H9 (cell line): ENCODE data around the gene SCAF4. TPM values are rescaled to one million over a fixed set of nuclear protein-coding genes. Genes with fewer than 3 reads are reported as not detected.

Experiments used
- DNase-seq: peaks from one replicate; pipeline ENCODE4 v3.0.0-alpha.2; 2017
- H2AFZ ChIP-seq: one replicate; pipeline ENCODE4 v1.6.1; 2013; ENCODE audit warnings: mild to moderate bottlenecking, low read length, control low read depth, moderate library complexity
- H2AK5ac ChIP-seq: 2 replicates; pipeline ENCODE4 v1.6.1; 2013; ENCODE audit warnings: low read length, control low read depth, mixed read lengths; ENCODE audit not compliant: insufficient read length
- H2BK120ac ChIP-seq: one replicate; pipeline ENCODE4 v1.6.1; 2013; ENCODE audit warnings: low read depth, mild to moderate bottlenecking, low read length, control low read depth, inconsistent platforms; ENCODE audit not compliant: poor library complexity, severe bottlenecking
- H2BK12ac ChIP-seq: 2 replicates; pipeline ENCODE4 v1.6.1; 2013; ENCODE audit warnings: low read length, control low read depth, mixed read lengths, low read depth; ENCODE audit not compliant: insufficient read length
- H2BK15ac ChIP-seq: 2 replicates; pipeline ENCODE4 v1.6.1; 2013; ENCODE audit warnings: low read depth, low read length, control low read depth
- H2BK20ac ChIP-seq: one replicate; pipeline ENCODE4 v1.6.1; 2013; ENCODE audit warnings: low read depth, mild to moderate bottlenecking, low read length, control low read depth, inconsistent platforms; ENCODE audit not compliant: poor library complexity, severe bottlenecking
- H2BK5ac ChIP-seq: 2 replicates; pipeline ENCODE4 v1.6.1; 2013; ENCODE audit warnings: low read length, control low read depth, mixed read lengths; ENCODE audit not compliant: insufficient read length
- H3K14ac ChIP-seq: 2 replicates; pipeline ENCODE4 v1.6.1; 2013; ENCODE audit warnings: low read length, control low read depth; ENCODE audit not compliant: insufficient read depth
- H3K18ac ChIP-seq: 2 replicates; pipeline ENCODE4 v1.6.1; 2013; ENCODE audit warnings: low read depth, mild to moderate bottlenecking, mixed read lengths, low read length, control low read depth; ENCODE audit not compliant: insufficient read length
- H3K23ac ChIP-seq: 2 replicates; pipeline ENCODE4 v1.6.1; 2013; ENCODE audit warnings: low read length, control low read depth, mixed read lengths, low read depth; ENCODE audit not compliant: insufficient read length
- H3K23me2 ChIP-seq: 2 replicates; pipeline ENCODE4 v1.6.1; 2013; ENCODE audit warnings: low read depth, mild to moderate bottlenecking, mixed read lengths, low read length, control low read depth; ENCODE audit not compliant: insufficient read length, poor library complexity, severe bottlenecking
- H3K27ac ChIP-seq: 2 replicates; pipeline ENCODE4 v1.5.1; 2013; ENCODE audit warnings: low read length, control low read depth, mixed read lengths, low read depth; ENCODE audit not compliant: insufficient read length
- H3K27me3 ChIP-seq: 2 replicates; pipeline ENCODE4 v1.6.1; 2013; ENCODE audit warnings: low read length, control low read depth, inconsistent platforms; ENCODE audit not compliant: insufficient read depth
- H3K4ac ChIP-seq: 2 replicates; pipeline ENCODE4 v1.6.1; 2013; ENCODE audit warnings: low read depth, mild to moderate bottlenecking, control low read depth, inconsistent platforms, low read length, moderate library complexity
- H3K4me1 ChIP-seq: 2 replicates; pipeline ENCODE4 v1.6.1; 2013; ENCODE audit warnings: low read length, control low read depth, inconsistent platforms; ENCODE audit not compliant: insufficient read depth
- H3K4me2 ChIP-seq: 2 replicates; pipeline ENCODE4 v1.6.1; 2013; ENCODE audit warnings: low read length, control low read depth, mixed read lengths; ENCODE audit not compliant: insufficient read length, insufficient read depth
- H3K56ac ChIP-seq: 2 replicates; pipeline ENCODE4 v1.6.1; 2013; ENCODE audit warnings: low read depth, mild to moderate bottlenecking, mixed read lengths, low read length, control low read depth; ENCODE audit not compliant: insufficient read length
- H3K79me1 ChIP-seq: 2 replicates; pipeline ENCODE4 v1.6.1; 2013; ENCODE audit warnings: low read depth, mild to moderate bottlenecking, moderate library complexity, low read length, control low read depth, inconsistent platforms; ENCODE audit not compliant: insufficient read depth, poor library complexity, severe bottlenecking
- H3K79me2 ChIP-seq: 2 replicates; pipeline ENCODE4 v1.6.1; 2013; ENCODE audit warnings: low read length, control low read depth, inconsistent platforms; ENCODE audit not compliant: insufficient read depth
- H3K9ac ChIP-seq: 2 replicates; pipeline ENCODE4 v1.6.1; 2013; ENCODE audit warnings: low read length, control low read depth, mixed read lengths; ENCODE audit not compliant: insufficient read length; ENCODE audit errors: extremely low read depth
- H3K9me3 ChIP-seq: one replicate; pipeline ENCODE4 v1.6.1; 2013; ENCODE audit warnings: low read depth, low read length, inconsistent platforms; ENCODE audit not compliant: control insufficient read depth
- H3T11ph ChIP-seq: one replicate; pipeline ENCODE4 v1.6.1; 2013; ENCODE audit warnings: mild to moderate bottlenecking, low read length, control low read depth, inconsistent platforms
- H4K20me1 ChIP-seq: one replicate; pipeline ENCODE4 v1.6.1; 2013; ENCODE audit not compliant: control insufficient read depth, insufficient read length, insufficient read depth
- H4K5ac ChIP-seq: 2 replicates; pipeline ENCODE4 v1.6.1; 2013; ENCODE audit warnings: low read depth, mild to moderate bottlenecking, mixed read lengths, low read length, control low read depth; ENCODE audit not compliant: insufficient read length
- H4K8ac ChIP-seq: replicated peaks from 2 replicates; pipeline ENCODE4 v1.6.1; 2013; ENCODE audit warnings: low read length, control low read depth, mixed read lengths, low read depth; ENCODE audit not compliant: insufficient read length
- H4K91ac ChIP-seq: 2 replicates; pipeline ENCODE4 v1.6.1; 2013; ENCODE audit warnings: low read depth, mild to moderate bottlenecking, moderate library complexity, mixed read lengths, low read length, control low read depth; ENCODE audit not compliant: insufficient read length
- H3K27ac Mint-ChIP-seq, 3 experiments: 2 replicates in 2 of 3; 3 replicates in 1 of 3; pipeline ENCODE4 v1.8.0; 2020 to 2021; ENCODE audit warnings: mixed read lengths in 3 of 3, mild to moderate bottlenecking in 1 of 3, moderate library complexity in 1 of 3
- H3K27me3 Mint-ChIP-seq: 2 replicates; pipeline ENCODE4 v1.8.0; 2021; ENCODE audit warnings: low read depth, mild to moderate bottlenecking, moderate library complexity, mixed read lengths
- H3K36me3 Mint-ChIP-seq, 3 experiments: 2 replicates in 2 of 3; 3 replicates in 1 of 3; pipeline ENCODE4 v1.8.0; 2020 to 2021; ENCODE audit warnings: low read depth in 3 of 3, mixed read lengths in 3 of 3; ENCODE audit not compliant: insufficient read depth in 1 of 3
- H3K4me1 Mint-ChIP-seq, 2 experiments: 2 replicates each; pipeline ENCODE4 v1.8.0; 2020; ENCODE audit warnings: mixed read lengths in 2 of 2
- H3K4me3 Mint-ChIP-seq, 2 experiments: 2 replicates in 1 of 2; 3 replicates in 1 of 2; pipeline ENCODE4 v1.8.0; 2020 to 2021; ENCODE audit warnings: mild to moderate bottlenecking in 2 of 2, mixed read lengths in 2 of 2, moderate library complexity in 1 of 2
- H3K9me3 Mint-ChIP-seq, 2 experiments: 2 replicates in 1 of 2; 3 replicates in 1 of 2; pipeline ENCODE4 v1.8.0; 2020; ENCODE audit warnings: mild to moderate bottlenecking in 2 of 2, mixed read lengths in 2 of 2, moderate library complexity in 1 of 2
- WGBS: extraction: QIAGEN DNeasy Blood & Tissue Kit; methylation state at CpG from one replicate; pipeline ENCODE4 v1.1.7; 2013; ENCODE audit warnings: missing lambda C conversion rate, low lambda C conversion rate, mixed read lengths; ENCODE audit not compliant: insufficient read length; ENCODE audit errors: extremely low coverage; 5-methylcytosine and 5-hydroxymethylcytosine counted together
- total RNA-seq: library from RNA; stranded (reverse); gene quantifications from 2 replicates; pipeline ENCODE4 v1.2.1, GENCODE V29; 2021
- TF ChIP-seq, protein P1 (sequence below): fragments of 200-600 bp; sonication (generic); conservative IDR thresholded peaks from 3 replicates; pipeline ENCODE4 v1.8.0; 2021; ENCODE audit warnings: antibody characterized with exemption, mild to moderate bottlenecking

Gene SCAF4
- total RNA-seq, 1 experiment from 2014 or later, result 76.8 TPM

GRCh38 chr21:31658053-31658452 lies 73.9 kb downstream of the SCAF4 start:
- peaks cover 14% of the 10 kb centered on the region; the same call in 1 of the 2 replicates for H3K79me2 ChIP-seq
- no peaks in the 10 kb centered on the region for H3K27me3 ChIP-seq
- no peak overlapping the region for H3K14ac ChIP-seq
- Mint-ChIP-seq H3K4me1 (peaks cover 21 to 22% of the 10 kb centered on the region in 2 experiments), H3K4me3 (no peak overlapping the region), H3K27me3 (peaks cover 2% of the 10 kb centered on the region; the same call in 1 of the 2 replicates), H3K27ac (no peak overlapping the region), H3K9me3 (peaks cover 0 to 3% of the 10 kb centered on the region in 2 experiments; a peak in 1 of 5 replicates), H3K36me3 (peaks cover 19 to 26% (median 23%) of the 10 kb centered on the region in 3 experiments)
- H4K8ac ChIP-seq, result no peak overlapping the region
- no peak overlapping the region for H3K9ac ChIP-seq
- H3K18ac ChIP-seq, result no peak overlapping the region
- H4K91ac ChIP-seq, result no peak overlapping the region
- H3K56ac ChIP-seq, result no peak overlapping the region
- no peak overlapping the region for H2BK20ac ChIP-seq
- no peak overlapping the region for H3K4me2 ChIP-seq
- H3K23ac ChIP-seq, result no peak overlapping the region
- H3K4ac ChIP-seq, result no peak overlapping the region
- TF ChIP-seq, protein P1, sequence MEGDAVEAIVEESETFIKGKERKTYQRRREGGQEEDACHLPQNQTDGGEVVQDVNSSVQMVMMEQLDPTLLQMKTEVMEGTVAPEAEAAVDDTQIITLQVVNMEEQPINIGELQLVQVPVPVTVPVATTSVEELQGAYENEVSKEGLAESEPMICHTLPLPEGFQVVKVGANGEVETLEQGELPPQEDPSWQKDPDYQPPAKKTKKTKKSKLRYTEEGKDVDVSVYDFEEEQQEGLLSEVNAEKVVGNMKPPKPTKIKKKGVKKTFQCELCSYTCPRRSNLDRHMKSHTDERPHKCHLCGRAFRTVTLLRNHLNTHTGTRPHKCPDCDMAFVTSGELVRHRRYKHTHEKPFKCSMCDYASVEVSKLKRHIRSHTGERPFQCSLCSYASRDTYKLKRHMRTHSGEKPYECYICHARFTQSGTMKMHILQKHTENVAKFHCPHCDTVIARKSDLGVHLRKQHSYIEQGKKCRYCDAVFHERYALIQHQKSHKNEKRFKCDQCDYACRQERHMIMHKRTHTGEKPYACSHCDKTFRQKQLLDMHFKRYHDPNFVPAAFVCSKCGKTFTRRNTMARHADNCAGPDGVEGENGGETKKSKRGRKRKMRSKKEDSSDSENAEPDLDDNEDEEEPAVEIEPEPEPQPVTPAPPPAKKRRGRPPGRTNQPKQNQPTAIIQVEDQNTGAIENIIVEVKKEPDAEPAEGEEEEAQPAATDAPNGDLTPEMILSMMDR, result no peak
- H3K4me1 ChIP-seq, result no peaks in the 10 kb centered on the region
- 100% methylated on average over 1 of the region's 9 CpGs for WGBS
- H2BK15ac ChIP-seq, result no peak overlapping the region
- no peak overlapping the region for H2BK12ac ChIP-seq
- H3K9me3 ChIP-seq, result no peaks in the 10 kb centered on the region
- H4K20me1 ChIP-seq, result no peaks in the 10 kb centered on the region
- no peak overlapping the region for H2AFZ ChIP-seq
- H2AK5ac ChIP-seq, result no peak overlapping the region
- H2BK5ac ChIP-seq, result no peak overlapping the region
- no peak overlapping the region for H3K27ac ChIP-seq
- peaks cover 4% of the 10 kb centered on the region for H3K23me2 ChIP-seq
- H2BK120ac ChIP-seq, result no peak overlapping the region
- H3K79me1 ChIP-seq, result no peaks in the 10 kb centered on the region
- H3T11ph ChIP-seq, result no peak overlapping the region
- no peak for DNase-seq
- H4K5ac ChIP-seq, result no peak overlapping the region
